ENCODE results near the gene ACOT8. TPM values are rescaled to one million over a fixed set of nuclear protein-coding genes. Genes with fewer than 3 reads are reported as not detected.

Gene ACOT8
- polyA plus RNA-seq, 1 donor (not counting 4 experiments of a cell fraction or from before 2014, with no cell fraction given), result 23.9 TPM

- dilution Hi-C loops (cut with MboI; ENCODE audit: extremely low pct_ligation_motif_present, low sequenced_read_pairs), result no loop called here
Measured at GRCh38 chr20:45845452-45845851, 11.7 kb downstream of the ACOT8 start.

GRCh38 chr20:45843506-45843905, 13.7 kb downstream of the ACOT8 start:
- Histone ChIP-seq H2AFZ (ENCODE audit: control insufficient read depth, low read length) (no peak overlapping the region), H3K9me3 (ENCODE audit: control insufficient read depth, low read depth, low read length) (no peaks in the 10 kb centered on the region), H3K27me3 (ENCODE audit: control insufficient read depth, extremely low read depth, insufficient read depth, low read length) (no peaks in the 10 kb centered on the region), H3K4me1 (ENCODE audit: control insufficient read depth, extremely low read depth, insufficient read depth, low read length) (no peaks in the 10 kb centered on the region), H3K9me1 (ENCODE audit: control insufficient read depth, extremely low read depth, insufficient read depth, low read length) (no peaks in the 10 kb centered on the region), H3K4me2 (ENCODE audit: control insufficient read depth, extremely low read depth, insufficient read depth, low read depth, low read length) (no peak overlapping the region), H4K20me1 (ENCODE audit: control insufficient read depth, extremely low read depth, insufficient read depth, low read length) (no peaks in the 10 kb centered on the region), H3K27ac (ENCODE audit: control insufficient read depth, insufficient read depth, low read length) (no peak overlapping the region), H3K79me2 (ENCODE audit: control insufficient read depth, insufficient read depth, low read length) (no peaks in the 10 kb centered on the region), H3K36me3 (ENCODE audit: control insufficient read depth in 2 of 2, extremely low read depth in 1 of 2, insufficient read depth in 2 of 2, low read length in 2 of 2) (peaks cover 17 to 25% of the 10 kb centered on the region in 2 experiments), H3K9ac (ENCODE audit: control insufficient read depth, extremely low read depth, insufficient read depth, low read length) (no peak overlapping the region), H3K4me3 (ENCODE audit: control insufficient read depth in 2 of 3, extremely low read depth in 1 of 3, insufficient read depth in 2 of 3, low read depth in 1 of 3, low read length in 3 of 3) (no peak overlapping the region)
- DNase-seq (ENCODE audit: low read depth, low spot score) (no peak), FAIRE-seq (no peak)
- TF ChIP-seq, protein P1, sequence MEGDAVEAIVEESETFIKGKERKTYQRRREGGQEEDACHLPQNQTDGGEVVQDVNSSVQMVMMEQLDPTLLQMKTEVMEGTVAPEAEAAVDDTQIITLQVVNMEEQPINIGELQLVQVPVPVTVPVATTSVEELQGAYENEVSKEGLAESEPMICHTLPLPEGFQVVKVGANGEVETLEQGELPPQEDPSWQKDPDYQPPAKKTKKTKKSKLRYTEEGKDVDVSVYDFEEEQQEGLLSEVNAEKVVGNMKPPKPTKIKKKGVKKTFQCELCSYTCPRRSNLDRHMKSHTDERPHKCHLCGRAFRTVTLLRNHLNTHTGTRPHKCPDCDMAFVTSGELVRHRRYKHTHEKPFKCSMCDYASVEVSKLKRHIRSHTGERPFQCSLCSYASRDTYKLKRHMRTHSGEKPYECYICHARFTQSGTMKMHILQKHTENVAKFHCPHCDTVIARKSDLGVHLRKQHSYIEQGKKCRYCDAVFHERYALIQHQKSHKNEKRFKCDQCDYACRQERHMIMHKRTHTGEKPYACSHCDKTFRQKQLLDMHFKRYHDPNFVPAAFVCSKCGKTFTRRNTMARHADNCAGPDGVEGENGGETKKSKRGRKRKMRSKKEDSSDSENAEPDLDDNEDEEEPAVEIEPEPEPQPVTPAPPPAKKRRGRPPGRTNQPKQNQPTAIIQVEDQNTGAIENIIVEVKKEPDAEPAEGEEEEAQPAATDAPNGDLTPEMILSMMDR (optimal IDR thresholded peaks at IDR 0.05 in 1 of 3, IDR thresholded peaks at IDR 0.05 in 1 of 3, conservative IDR thresholded peaks at IDR 0.05 in 1 of 3; ENCODE audit: extremely low read depth in 1 of 3, insufficient read depth in 2 of 3, low read length in 3 of 3), result no peak
- no peak for TF ChIP-seq EZH2 (IDR thresholded peaks at IDR 0.05; ENCODE audit: low read length)
- dilution Hi-C loops (cut with MboI; ENCODE audit: extremely low pct_ligation_motif_present, low sequenced_read_pairs), result no loop called here

More at GRCh38 chr20:45845452-45845851, 11.7 kb downstream of the ACOT8 start:
- Histone ChIP-seq H3K4me1 (ENCODE audit: control insufficient read depth, extremely low read depth, insufficient read depth, low read length) (no peaks in the 10 kb centered on the region), H3K27ac (ENCODE audit: control insufficient read depth, insufficient read depth, low read length) (no peak overlapping the region), H2AFZ (ENCODE audit: control insufficient read depth, low read length) (no peak overlapping the region), H3K9me3 (ENCODE audit: control insufficient read depth, low read depth, low read length) (no peaks in the 10 kb centered on the region), H3K4me3 (ENCODE audit: control insufficient read depth in 2 of 3, extremely low read depth in 1 of 3, insufficient read depth in 2 of 3, low read depth in 1 of 3, low read length in 3 of 3) (no peak overlapping the region), H3K36me3 (ENCODE audit: control insufficient read depth in 2 of 2, extremely low read depth in 1 of 2, insufficient read depth in 2 of 2, low read length in 2 of 2) (peaks cover 17 to 24% of the 10 kb centered on the region in 2 experiments), H3K4me2 (ENCODE audit: control insufficient read depth, extremely low read depth, insufficient read depth, low read depth, low read length) (no peak overlapping the region), H3K27me3 (ENCODE audit: control insufficient read depth, extremely low read depth, insufficient read depth, low read length) (no peaks in the 10 kb centered on the region), H3K9ac (ENCODE audit: control insufficient read depth, extremely low read depth, insufficient read depth, low read length) (no peak overlapping the region), H3K79me2 (ENCODE audit: control insufficient read depth, insufficient read depth, low read length) (no peaks in the 10 kb centered on the region), H4K20me1 (ENCODE audit: control insufficient read depth, extremely low read depth, insufficient read depth, low read length) (no peaks in the 10 kb centered on the region), H3K9me1 (ENCODE audit: control insufficient read depth, extremely low read depth, insufficient read depth, low read length) (no peaks in the 10 kb centered on the region)
- FAIRE-seq (no peak), DNase-seq (ENCODE audit: low read depth, low spot score) (no peak)
- no peak for TF ChIP-seq EZH2 (IDR thresholded peaks at IDR 0.05; ENCODE audit: low read length)
- TF ChIP-seq, protein P1 (optimal IDR thresholded peaks at IDR 0.05 in 1 of 3, IDR thresholded peaks at IDR 0.05 in 1 of 3, conservative IDR thresholded peaks at IDR 0.05 in 1 of 3; ENCODE audit: extremely low read depth in 1 of 3, insufficient read depth in 2 of 3, low read length in 3 of 3), result no peak
